Measurements from ENCODE around the gene ITGA1.

ITGA1 gene

DNA sequence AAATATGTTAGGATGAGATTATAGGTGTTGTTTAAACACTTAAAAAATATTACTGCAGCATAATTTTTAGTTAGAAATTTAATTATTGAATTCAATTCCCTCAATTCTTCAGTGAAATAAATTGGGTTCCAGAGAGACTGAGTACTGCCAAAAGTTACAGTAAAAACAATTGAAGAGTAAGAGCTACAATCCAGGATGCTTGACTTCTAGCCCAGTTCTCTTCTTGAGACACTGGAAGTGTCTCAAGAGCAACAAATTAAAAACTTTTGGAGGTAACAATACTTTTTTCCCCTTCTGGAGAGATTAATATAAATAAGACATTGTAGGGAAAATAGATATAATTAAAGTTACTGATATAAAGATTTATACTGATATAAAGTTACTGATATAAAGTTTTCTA, 8.3 kb downstream of the ITGA1 start:
- Histone ChIP-seq H3K27me3 (no peaks in the 10 kb centered on the region), H3K9me3 (no peaks in the 10 kb centered on the region), H3K27ac (peak overlapping the region; percentile 87 to 95), H3K4me1 (peaks cover 0 to 82% (median 29%) of the 10 kb centered on the region in 4 donors), H3K36me3 (no peaks in the 10 kb centered on the region), H3K4me3 (no peak overlapping the region)
- DNase-seq, result no peak
- TF ChIP-seq CTCF (IDR thresholded peaks at IDR 0.05), result no peak
- intact Hi-C loops (cut with DNase I; ENCODE audit: low total_unique reads), result no loop called here

GRCh38 chr5:52796516-52797103, 8.9 kb downstream of the ITGA1 start:
- H3K27me3 ChIP-seq, result no peaks in the 10 kb centered on the region
- no peak for DNase-seq
- H3K27ac ChIP-seq, result peak overlapping the region; percentile 87 to 95
- H3K9me3 ChIP-seq, result no peaks in the 10 kb centered on the region
- intact Hi-C loops (cut with DNase I; ENCODE audit: low total_unique reads), result no loop called here
- H3K4me1 ChIP-seq, result peaks cover 0 to 81% (median 32%) of the 10 kb centered on the region in 4 donors
- H3K4me3 ChIP-seq, result no peak overlapping the region
- peaks cover 0 to 4% (median 0%) of the 10 kb centered on the region in 3 donors for H3K36me3 ChIP-seq
- no peak for TF ChIP-seq CTCF (IDR thresholded peaks at IDR 0.05)

DNA sequence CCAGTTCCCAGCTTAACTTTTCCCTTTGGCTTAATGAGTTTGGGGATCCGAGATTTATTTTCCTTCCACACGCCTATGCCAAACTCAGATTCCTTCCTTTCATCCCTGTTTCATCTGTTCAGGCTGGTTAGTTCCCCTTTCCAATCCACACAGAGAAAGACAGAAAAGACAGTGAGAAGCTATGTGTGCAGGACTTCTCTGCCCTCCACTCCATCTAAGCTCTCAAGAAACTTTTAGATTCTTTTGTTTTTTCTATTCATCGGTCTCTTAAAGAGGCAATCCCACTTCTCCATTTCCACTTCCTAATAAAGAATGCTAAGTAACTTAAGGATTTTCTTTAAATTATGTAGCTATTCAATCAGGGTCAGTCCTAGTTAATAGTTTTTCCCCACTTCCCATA, 11.2 kb downstream of the ITGA1 start:
- H3K27ac ChIP-seq, result peak overlapping the region; percentile 87 to 95
- peak overlapping the region; percentile 58 to 60 for H3K4me3 ChIP-seq
- DNase-seq, result no peak
- no peaks in the 10 kb centered on the region for H3K27me3 ChIP-seq
- no peaks in the 10 kb centered on the region for H3K9me3 ChIP-seq
- peaks cover 0 to 6% (median 0%) of the 10 kb centered on the region in 3 donors for H3K36me3 ChIP-seq
- TF ChIP-seq CTCF (IDR thresholded peaks at IDR 0.05), result no peak
- peaks cover 0 to 80% (median 30%) of the 10 kb centered on the region in 4 donors for H3K4me1 ChIP-seq
- intact Hi-C loops (cut with DNase I; ENCODE audit: low total_unique reads), result no loop called here

DNA sequence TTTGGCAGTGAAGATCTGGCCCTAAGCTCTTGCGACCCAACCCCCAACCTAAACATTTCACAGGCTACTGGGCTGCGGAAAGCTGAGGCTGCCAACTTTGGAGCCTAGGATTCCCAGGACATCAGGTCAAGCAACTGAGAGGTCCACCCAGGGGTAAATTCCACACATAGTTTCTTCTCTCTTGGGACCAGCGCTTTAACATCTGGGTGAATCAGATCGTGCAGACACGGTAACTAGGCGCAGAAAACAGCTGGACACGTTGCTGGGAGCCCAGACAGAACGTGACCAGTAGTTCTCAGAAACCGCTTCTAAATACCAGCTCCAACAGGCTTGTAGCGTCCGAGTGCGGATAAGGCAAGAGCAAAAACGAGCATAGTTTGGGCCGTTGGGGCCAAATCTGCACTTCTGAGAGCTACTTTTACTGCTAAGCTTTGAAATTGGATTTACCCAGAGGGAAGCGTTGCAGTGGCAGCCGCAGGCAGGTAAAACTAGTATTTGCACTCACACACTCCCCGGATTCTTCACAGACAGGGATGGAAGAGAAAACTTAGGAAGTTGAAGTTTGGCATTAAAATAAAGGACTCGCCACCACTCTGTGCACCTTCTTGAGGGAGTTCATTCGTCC, 11.8 kb downstream of the ITGA1 start:
- Histone ChIP-seq H3K9me3 (no peaks in the 10 kb centered on the region), H3K27ac (peak overlapping the region; percentile 87 to 95), H3K27me3 (no peaks in the 10 kb centered on the region), H3K36me3 (peaks cover 0 to 6% (median 0%) of the 10 kb centered on the region in 3 donors), H3K4me1 (peaks cover 0 to 80% (median 30%) of the 10 kb centered on the region in 4 donors), H3K4me3 (peak overlapping the region; percentile 58 to 60)
- DNase-seq, result peak; percentile 61 to 77
- intact Hi-C loops (cut with DNase I; ENCODE audit: low total_unique reads), result no loop called here
- TF ChIP-seq CTCF (IDR thresholded peaks at IDR 0.05), result no peak

GRCh38 chr5:52799983-52800393, 12.3 kb downstream of the ITGA1 start:
- no peak for TF ChIP-seq CTCF (IDR thresholded peaks at IDR 0.05)
- Histone ChIP-seq H3K36me3 (peaks cover 0 to 6% (median 0%) of the 10 kb centered on the region in 3 donors), H3K27ac (peak overlapping the region; percentile 87 to 95), H3K27me3 (no peaks in the 10 kb centered on the region), H3K4me1 (peaks cover 0 to 80% (median 29%) of the 10 kb centered on the region in 4 donors), H3K9me3 (no peaks in the 10 kb centered on the region), H3K4me3 (peak overlapping the region; percentile 58 to 60)
- DNase-seq, result peak; percentile 94 to 97
- intact Hi-C loops (cut with DNase I; ENCODE audit: low total_unique reads), result no loop called here
